DND-41 (cell line): Measurements from ENCODE around the gene DCANP1.

Source experiments
- CTCF ChIP-seq: IDR thresholded peaks from 2 replicates; pipeline ENCODE4 v1.5.1; 2012; ENCODE audit warnings: borderline replicate concordance, low read length, moderate library complexity, mild to moderate bottlenecking; ENCODE audit not compliant: poor library complexity, severe bottlenecking; ENCODE audit errors: extremely low read depth
- EZH2 ChIP-seq: IDR thresholded peaks from 3 replicates; pipeline ENCODE4 v1.6.1; 2012; ENCODE audit warnings: borderline replicate concordance, low read depth, mild to moderate bottlenecking, moderate library complexity, low read length, inconsistent platforms; ENCODE audit not compliant: severe bottlenecking

GRCh38 chr5:135489466-135490244 is 42.5 kb upstream of the DCANP1 start:
- TF ChIP-seq EZH2 (no peak), CTCF (no peak)
